GM12892 (cell line): ENCODE data around the gene CAPN1.

ENCODE experiments used
- POLR2A ChIP-seq: IDR thresholded peaks from 2 replicates; pipeline ENCODE4 v1.6.1; 2011; ENCODE audit warnings: low read depth, low read length, control low read depth
- POLR2AphosphoS5 ChIP-seq: IDR thresholded peaks from 2 replicates; pipeline ENCODE4 v1.6.1; 2011; ENCODE audit warnings: low read depth, low read length, control low read depth
- TAF1 ChIP-seq: IDR thresholded peaks from 2 replicates; pipeline ENCODE4 v1.6.1; 2011; ENCODE audit warnings: low read depth, mild to moderate bottlenecking, control low read depth, low read length, borderline replicate concordance

DNA sequence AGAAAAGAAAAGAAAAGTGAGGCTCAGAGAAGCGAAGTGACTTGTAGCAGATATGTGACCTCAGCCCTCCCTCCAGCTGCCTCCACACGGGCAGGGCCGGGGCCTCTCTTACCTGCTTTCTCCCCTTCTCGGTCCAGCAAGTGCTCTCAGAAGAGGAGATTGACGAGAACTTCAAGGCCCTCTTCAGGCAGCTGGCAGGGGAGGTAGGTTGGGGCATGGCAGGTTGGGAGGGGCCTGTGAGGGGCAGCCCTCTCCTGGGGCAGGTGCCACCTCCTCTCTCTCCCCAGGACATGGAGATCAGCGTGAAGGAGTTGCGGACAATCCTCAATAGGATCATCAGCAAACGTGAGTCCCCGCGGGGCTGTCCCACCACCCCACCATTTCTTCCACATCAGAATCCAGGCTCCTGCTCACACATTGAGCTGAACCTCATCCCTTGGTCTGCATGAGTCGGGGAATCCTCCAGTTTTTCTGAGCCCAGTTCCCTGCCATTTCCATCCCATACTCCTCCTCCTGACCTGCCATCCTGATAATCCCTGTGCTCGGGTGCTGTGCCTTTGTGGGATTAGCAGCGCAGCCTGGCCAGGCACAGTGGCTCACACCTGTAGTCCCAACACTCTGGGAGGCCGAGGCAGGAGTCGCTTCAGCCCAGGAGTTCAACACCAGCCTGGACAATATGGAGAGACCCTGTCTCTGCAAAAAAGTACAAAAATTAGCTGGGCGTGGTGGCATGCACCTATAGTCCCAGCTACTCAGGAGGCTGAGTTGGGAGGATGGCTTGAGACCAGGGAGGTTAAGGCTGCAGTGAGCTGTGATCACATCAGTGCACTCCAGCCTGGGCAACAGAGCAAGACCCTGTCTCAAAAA, 26.4 kb downstream of the CAPN1 start:
- TF ChIP-seq POLR2AphosphoS5: no peak
- no peak for TF ChIP-seq POLR2A
- no peak for TF ChIP-seq TAF1
